ENCODE measurements around the gene COX7A2. TPM values are rescaled to one million over a fixed set of nuclear protein-coding genes. Genes with fewer than 3 reads are reported as not detected.

The COX7A2 gene
- polyA plus RNA-seq, 2 donors, result 393 to 531 TPM

- peaks cover 0 to 4% of the 10 kb centered on the region in 2 donors for H3K4me1 ChIP-seq (ENCODE audit: control insufficient read depth in 2 of 2, insufficient read depth in 2 of 2, low read length in 1 of 2)
- H3K9me3 ChIP-seq (ENCODE audit: control insufficient read depth in 2 of 2, insufficient read depth in 1 of 2, low read depth in 1 of 2, low read length in 1 of 2), result no peaks in the 10 kb centered on the region
- H3K4me3 ChIP-seq (ENCODE audit: low read depth in 1 of 2, low read length in 2 of 2), result no peak overlapping the region
- H3K27me3 ChIP-seq (ENCODE audit: control insufficient read depth in 1 of 2, insufficient read depth in 2 of 2, low read length in 2 of 2), result no peaks in the 10 kb centered on the region
- H3K36me3 ChIP-seq (ENCODE audit: control insufficient read depth in 2 of 2, insufficient read depth in 2 of 2, low read length in 1 of 2), result no peaks in the 10 kb centered on the region
- no peak overlapping the region for H3K27ac ChIP-seq (ENCODE audit: low read depth in 2 of 2, low read length in 1 of 2)
- WGBS, 2 donors, result 22 to 24% methylated on average over 3 of the region's 3 CpGs
These were observed 31.5 kb downstream of the COX7A2 start for GRCh38 chr6:75211920-75212590.

GRCh38 chr6:75210885-75211739 is 32.5 kb downstream of the COX7A2 start:
- 21 to 25% methylated on average over 10 of the region's 10 CpGs for WGBS, 2 donors
- H3K27me3 ChIP-seq (ENCODE audit: control insufficient read depth in 1 of 2, insufficient read depth in 2 of 2, low read length in 2 of 2), result peaks cover 0 to 9% of the 10 kb centered on the region in 2 donors

GRCh38 chr6:75209184-75209723 is 34.3 kb downstream of the COX7A2 start:
- H3K4me3 ChIP-seq (ENCODE audit: low read depth in 1 of 2, low read length in 2 of 2), result no peak overlapping the region
- no peak overlapping the region for H3K27ac ChIP-seq (ENCODE audit: low read depth in 2 of 2, low read length in 1 of 2)
- H3K4me1 ChIP-seq (ENCODE audit: control insufficient read depth in 2 of 2, insufficient read depth in 2 of 2, low read length in 1 of 2), result peaks cover 3 to 6% of the 10 kb centered on the region in 2 donors
- peaks cover 0 to 15% of the 10 kb centered on the region in 2 donors for H3K27me3 ChIP-seq (ENCODE audit: control insufficient read depth in 1 of 2, insufficient read depth in 2 of 2, low read length in 2 of 2)
- H3K36me3 ChIP-seq (ENCODE audit: control insufficient read depth in 2 of 2, insufficient read depth in 2 of 2, low read length in 1 of 2), result no peaks in the 10 kb centered on the region
- H3K9me3 ChIP-seq (ENCODE audit: control insufficient read depth in 2 of 2, insufficient read depth in 1 of 2, low read depth in 1 of 2, low read length in 1 of 2), result no peaks in the 10 kb centered on the region
- WGBS, 2 donors, result 29 to 31% methylated on average over 7 of the region's 7 CpGs

More at GRCh38 chr6:75210885-75211739, 32.5 kb downstream of the COX7A2 start:
- Histone ChIP-seq H3K9me3 (ENCODE audit: control insufficient read depth in 2 of 2, insufficient read depth in 1 of 2, low read depth in 1 of 2, low read length in 1 of 2) (no peaks in the 10 kb centered on the region), H3K27ac (ENCODE audit: low read depth in 2 of 2, low read length in 1 of 2) (no peak overlapping the region), H3K36me3 (ENCODE audit: control insufficient read depth in 2 of 2, insufficient read depth in 2 of 2, low read length in 1 of 2) (no peaks in the 10 kb centered on the region), H3K4me1 (ENCODE audit: control insufficient read depth in 2 of 2, insufficient read depth in 2 of 2, low read length in 1 of 2) (peaks cover 0 to 4% of the 10 kb centered on the region in 2 donors), H3K4me3 (ENCODE audit: low read depth in 1 of 2, low read length in 2 of 2) (no peak overlapping the region)

GRCh38 chr6:75208298-75209183 is 35.1 kb downstream of the COX7A2 start:
- Histone ChIP-seq H3K9me3 (ENCODE audit: control insufficient read depth in 2 of 2, insufficient read depth in 1 of 2, low read depth in 1 of 2, low read length in 1 of 2) (no peaks in the 10 kb centered on the region), H3K36me3 (ENCODE audit: control insufficient read depth in 2 of 2, insufficient read depth in 2 of 2, low read length in 1 of 2) (no peaks in the 10 kb centered on the region), H3K4me1 (ENCODE audit: control insufficient read depth in 2 of 2, insufficient read depth in 2 of 2, low read length in 1 of 2) (peaks cover 3 to 6% of the 10 kb centered on the region in 2 donors), H3K27ac (ENCODE audit: low read depth in 2 of 2, low read length in 1 of 2) (peak overlapping the region in 1 of 2 donors; percentile 47), H3K27me3 (ENCODE audit: control insufficient read depth in 1 of 2, insufficient read depth in 2 of 2, low read length in 2 of 2) (peaks cover 0 to 15% of the 10 kb centered on the region in 2 donors), H3K4me3 (ENCODE audit: low read depth in 1 of 2, low read length in 2 of 2) (peak overlapping the region in 1 of 2 donors; percentile 13)
- 12 to 13% methylated on average over 33 of the region's 33 CpGs for whole genome bisulfite sequencing, 2 donors

- WGBS, 2 donors, result 15 to 21% methylated on average over 35 of the region's 35 CpGs
- H3K36me3 ChIP-seq (ENCODE audit: control insufficient read depth in 2 of 2, insufficient read depth in 2 of 2, low read length in 1 of 2), result no peaks in the 10 kb centered on the region
- peak overlapping the region; percentile 58 to 63 for H3K27ac ChIP-seq (ENCODE audit: low read depth in 2 of 2, low read length in 1 of 2)
- H3K4me3 ChIP-seq (ENCODE audit: low read depth in 1 of 2, low read length in 2 of 2), result peak overlapping the region; percentile 14 to 64
- peaks cover 0 to 15% of the 10 kb centered on the region in 2 donors for H3K27me3 ChIP-seq (ENCODE audit: control insufficient read depth in 1 of 2, insufficient read depth in 2 of 2, low read length in 2 of 2)
- no peaks in the 10 kb centered on the region for H3K9me3 ChIP-seq (ENCODE audit: control insufficient read depth in 2 of 2, insufficient read depth in 1 of 2, low read depth in 1 of 2, low read length in 1 of 2)
- H3K4me1 ChIP-seq (ENCODE audit: control insufficient read depth in 2 of 2, insufficient read depth in 2 of 2, low read length in 1 of 2), result peaks cover 6 to 9% of the 10 kb centered on the region in 2 donors
These were observed 36.8 kb downstream of the COX7A2 start for GRCh38 chr6:75206576-75207342.

- no peaks in the 10 kb centered on the region for H3K36me3 ChIP-seq (ENCODE audit: control insufficient read depth in 2 of 2, insufficient read depth in 2 of 2, low read length in 1 of 2)
- peaks cover 6 to 10% of the 10 kb centered on the region in 2 donors for H3K4me1 ChIP-seq (ENCODE audit: control insufficient read depth in 2 of 2, insufficient read depth in 2 of 2, low read length in 1 of 2)
- no peaks in the 10 kb centered on the region for H3K9me3 ChIP-seq (ENCODE audit: control insufficient read depth in 2 of 2, insufficient read depth in 1 of 2, low read depth in 1 of 2, low read length in 1 of 2)
- peak within 1 kb of the TSS; percentile 82 to 87 for H3K27ac ChIP-seq (ENCODE audit: low read depth in 2 of 2, low read length in 1 of 2)
- WGBS, 2 donors, result 1 to 2% methylated on average over 57 to 64 of the region's 64 CpGs
- H3K27me3 ChIP-seq (ENCODE audit: control insufficient read depth in 1 of 2, insufficient read depth in 2 of 2, low read length in 2 of 2), result peaks cover 0 to 15% of the 10 kb centered on the region in 2 donors
- peak within 1 kb of the TSS; percentile 61 to 64 for H3K4me3 ChIP-seq (ENCODE audit: low read depth in 1 of 2, low read length in 2 of 2)
These were observed 37.6 kb downstream of the COX7A2 start, which contains the start of gene COL12A1 for GRCh38 chr6:75205776-75206575. TSS of gene COL12A1 (minus strand) at chr6:75206053. CDS start at chr6:75202792, 3,261 bp downstream.

- peak overlapping the region; percentile 82 to 87 for H3K27ac ChIP-seq (ENCODE audit: low read depth in 2 of 2, low read length in 1 of 2)
- peaks cover 0 to 15% of the 10 kb centered on the region in 2 donors for H3K27me3 ChIP-seq (ENCODE audit: control insufficient read depth in 1 of 2, insufficient read depth in 2 of 2, low read length in 2 of 2)
- H3K36me3 ChIP-seq (ENCODE audit: control insufficient read depth in 2 of 2, insufficient read depth in 2 of 2, low read length in 1 of 2), result no peaks in the 10 kb centered on the region
- H3K4me3 ChIP-seq (ENCODE audit: low read depth in 1 of 2, low read length in 2 of 2), result peak overlapping the region; percentile 61 to 64
- no peaks in the 10 kb centered on the region for H3K9me3 ChIP-seq (ENCODE audit: control insufficient read depth in 2 of 2, insufficient read depth in 1 of 2, low read depth in 1 of 2, low read length in 1 of 2)
- H3K4me1 ChIP-seq (ENCODE audit: control insufficient read depth in 2 of 2, insufficient read depth in 2 of 2, low read length in 1 of 2), result peaks cover 6 to 10% of the 10 kb centered on the region in 2 donors
- 2 to 4% methylated on average over 47 of the region's 47 CpGs for WGBS, 2 donors
These were observed 38.4 kb downstream of the COX7A2 start for GRCh38 chr6:75204959-75205775.
